SK-N-SH (cell line): Measurements from ENCODE around the gene RWDD3. TPM values are rescaled to one million over a fixed set of nuclear protein-coding genes. Genes with fewer than 3 reads are reported as not detected.

ENCODE experiments used
- CTCF ChIA-PET: fragments of 300-600, 350-600 bp; formaldehyde crosslinking; extraction: SDS; loops from one replicate; lab custom pipeline; 2021; lab: Yijun Ruan, JAX
- POLR2A ChIA-PET: fragments of 350-600 bp; sonication (Branson Sonifier 250); formaldehyde crosslinking; extraction: SDS; loops from one replicate; lab custom pipeline; 2020; ENCODE audit warnings: antibody characterized with exemption, inconsistent platforms; lab: Yijun Ruan, JAX
- DNase-seq: peaks from one replicate; pipeline ENCODE4 v3.0.0; 2012
- H2AFZ ChIP-seq: fragments of 200-600 bp; sonication (generic); 2 replicates; pipeline ENCODE4 v1.8.1; 2016; ENCODE audit warnings: antibody characterized with exemption, mild to moderate bottlenecking, low read depth
- H3F3A ChIP-seq: fragments of 200-600 bp; sonication (generic); replicated peaks from 2 replicates; pipeline ENCODE3; 2016; ENCODE audit warnings: antibody characterized with exemption, mild to moderate bottlenecking; ENCODE audit not compliant: insufficient read depth
- H3K27ac ChIP-seq, 2 experiments: fragments of 200-500 bp in 1 of 2; fragments of 200-600 bp in 1 of 2; sonication (Bioruptor generic) in 1 of 2; sonication (generic), shearing (Covaris generic) in 1 of 2; 2 replicates each; pipeline versions ENCODE4 v1.5.1 to v1.6.1; 2014 to 2016; ENCODE audit warnings: low read depth in 2 of 2, inconsistent platforms in 1 of 2, low read length in 1 of 2, mild to moderate bottlenecking in 1 of 2, mixed read lengths in 1 of 2
- H3K27me3 ChIP-seq: fragments of 200-600 bp; sonication (generic), shearing (Covaris generic); 2 replicates; pipeline ENCODE4 v1.6.1; 2016; ENCODE audit warnings: mixed run types; ENCODE audit not compliant: insufficient read depth
- H3K36me3 ChIP-seq, 2 experiments: fragments of 200-500 bp in 1 of 2; fragments of 200-600 bp in 1 of 2; sonication (Bioruptor generic) in 1 of 2; sonication (generic) in 1 of 2; replicated peaks in 1 of 2; 2 replicates each; pipeline versions ENCODE3 to v1.5.1; 2014 to 2016; ENCODE audit warnings: low read length in 1 of 2, mild to moderate bottlenecking in 1 of 2; ENCODE audit not compliant: insufficient read depth in 2 of 2, control insufficient read depth in 1 of 2
- H3K4me1 ChIP-seq, 2 experiments: fragments of 200-500 bp in 1 of 2; fragments of 200-600 bp in 1 of 2; sonication (Bioruptor generic) in 1 of 2; sonication (generic), shearing (Covaris generic) in 1 of 2; 2 replicates each; pipeline versions ENCODE4 v1.5.1 to v1.6.1; 2014 to 2016; ENCODE audit warnings: low read depth in 1 of 2, low read length in 1 of 2, mixed run types in 1 of 2; ENCODE audit not compliant: insufficient read depth in 2 of 2, control insufficient read depth in 1 of 2
- H3K4me2 ChIP-seq: fragments of 200-600 bp; sonication (generic), shearing (Covaris generic); 2 replicates; pipeline ENCODE4 v1.6.1; 2017; ENCODE audit warnings: mixed run types
- H3K4me3 ChIP-seq, 2 experiments: fragments of 200-500 bp in 1 of 2; fragments of 200-600 bp in 1 of 2; sonication (Bioruptor generic) in 1 of 2; sonication (generic), shearing (Covaris generic) in 1 of 2; 2 replicates each; pipeline versions ENCODE4 v1.5.1 to v1.8.1; 2014 to 2016; ENCODE audit warnings: low read depth in 2 of 2, inconsistent platforms in 1 of 2, low read length in 1 of 2, mild to moderate bottlenecking in 1 of 2, mixed read lengths in 1 of 2, moderate library complexity in 1 of 2
- H3K79me2 ChIP-seq: fragments of 200-600 bp; sonication (generic); 2 replicates; pipeline ENCODE4 v1.8.1; 2017; ENCODE audit warnings: mild to moderate bottlenecking; ENCODE audit not compliant: insufficient read depth
- H3K9ac ChIP-seq: fragments of 200-600 bp; sonication (generic); 2 replicates; pipeline ENCODE4 v1.6.1; 2017; ENCODE audit warnings: mixed run types
- H3K9me2 ChIP-seq: fragments of 200-600 bp; sonication (generic); 2 replicates; pipeline ENCODE4 v1.6.1; 2017; ENCODE audit warnings: mixed run types
- H3K9me3 ChIP-seq: fragments of 200-600 bp; sonication (generic); 2 replicates; pipeline ENCODE4 v1.6.1; 2017; ENCODE audit warnings: mixed run types, mild to moderate bottlenecking, moderate library complexity
- H4K20me1 ChIP-seq: fragments of 200-600 bp; sonication (generic); 2 replicates; pipeline ENCODE4 v1.6.1; 2017; ENCODE audit warnings: mild to moderate bottlenecking, mixed run types; ENCODE audit not compliant: insufficient read depth
- ELF1 ChIP-seq: IDR thresholded peaks from 2 replicates; pipeline ENCODE4 v1.4.0; 2012
- EP300 ChIP-seq, 2 experiments: IDR thresholded peaks; 2 replicates each; pipeline versions ENCODE4 v1.4.0 to v1.6.1; 2012; ENCODE audit warnings: borderline replicate concordance in 1 of 2, low read depth in 1 of 2, low read length in 1 of 2
- FOXJ3 ChIP-seq: sonication (generic); formaldehyde crosslinking; IDR thresholded peaks from 2 replicates; pipeline ENCODE4 v1.5.1; 2020; ENCODE audit warnings: mild to moderate bottlenecking, missing genetic modification reagents
- FOXM1 ChIP-seq: IDR thresholded peaks from 2 replicates; pipeline ENCODE4 v1.4.0; 2012; ENCODE audit warnings: low read depth, mild to moderate bottlenecking
- GATA2 ChIP-seq: sonication (generic); formaldehyde crosslinking; IDR thresholded peaks from 2 replicates; pipeline ENCODE4 v1.5.0; 2020; ENCODE audit warnings: mild to moderate bottlenecking, missing genetic modification reagents
- IRF3 ChIP-seq: fragments of 150-350 bp; IDR thresholded peaks from 2 replicates; pipeline ENCODE4 v1.6.1; 2016; ENCODE audit warnings: mild to moderate bottlenecking, low read depth, low read length
- JUND ChIP-seq: IDR thresholded peaks from 2 replicates; pipeline ENCODE4 v1.4.0; 2012
- MAX ChIP-seq: IDR thresholded peaks from 2 replicates; pipeline ENCODE4 v1.4.0; 2012; ENCODE audit warnings: low read depth
- MEF2A ChIP-seq: IDR thresholded peaks from 2 replicates; pipeline ENCODE4 v1.4.0; 2012; ENCODE audit warnings: low read depth, borderline replicate concordance
- MXI1 ChIP-seq: IDR thresholded peaks from 2 replicates; pipeline ENCODE4 v1.6.1; 2012; ENCODE audit warnings: mild to moderate bottlenecking, low read depth, low read length, improper control_type of control experiment
- POLR2AphosphoS5 ChIP-seq: IDR thresholded peaks from 2 replicates; pipeline ENCODE4 v1.6.1; 2012; ENCODE audit warnings: low read depth, low read length
- RAD21 ChIP-seq: IDR thresholded peaks from 2 replicates; pipeline ENCODE4 v1.6.1; 2012; ENCODE audit warnings: mild to moderate bottlenecking, low read length
- REST ChIP-seq: IDR thresholded peaks from 2 replicates; pipeline ENCODE4 v1.6.1; 2012; ENCODE audit warnings: mild to moderate bottlenecking, low read depth, low read length, moderate library complexity
- RFX5 ChIP-seq: IDR thresholded peaks from 2 replicates; pipeline ENCODE4 v1.6.1; 2012; ENCODE audit warnings: mild to moderate bottlenecking, improper control_type of control experiment, low read length
- RXRA ChIP-seq: IDR thresholded peaks from 2 replicates; pipeline ENCODE4 v1.4.0; 2012; ENCODE audit warnings: low read depth, mild to moderate bottlenecking, borderline replicate concordance
- SIN3A ChIP-seq: IDR thresholded peaks from 2 replicates; pipeline ENCODE4 v1.6.1; 2012; ENCODE audit warnings: low read depth, mild to moderate bottlenecking, low read length, moderate library complexity, borderline replicate concordance
- TCF12 ChIP-seq: IDR thresholded peaks from 2 replicates; pipeline ENCODE4 v1.4.0; 2012
- USF1 ChIP-seq: IDR thresholded peaks from 2 replicates; pipeline ENCODE4 v1.4.0; 2012; ENCODE audit warnings: low read depth, borderline replicate concordance
- USF2 ChIP-seq: fragments of 150-350 bp; IDR thresholded peaks from 2 replicates; pipeline ENCODE4 v1.6.1; 2017; ENCODE audit warnings: antibody characterized with exemption, low read length, low read depth, borderline replicate concordance
- ZBTB33 ChIP-seq: IDR thresholded peaks from 2 replicates; pipeline ENCODE4 v1.4.0; 2012; ENCODE audit warnings: low read depth, borderline replicate concordance
- WGBS: methylation state at CpG from one replicate; pipeline ENCODE4 v1.1.6; 2017; ENCODE audit warnings: low lambda C conversion rate; 5-methylcytosine and 5-hydroxymethylcytosine counted together
- polyA plus RNA-seq, 3 experiments: library from polyadenylated mRNA; depleted of rRNA; stranded (reverse); fragments of >200 nt; gene quantifications; 2 replicates each; pipeline ENCODE4 v1.2.3, GENCODE V29; 2012

The RWDD3 gene
- polyA plus RNA-seq, 1 of the 3 experiments (the other 2 are of a cell fraction): 11.9 TPM

GRCh38 chr1:95282518-95282895 lies 48.5 kb downstream of the RWDD3 start:
- CTCF ChIA-PET: interaction anchor here (1.0 kb wide), 1 partner anchor 11 kb away, joined by 3 read pairs; no protein-coding TSS in a partner anchor
- no peak for DNase-seq

More at GRCh38 chr1:95282518-95282895, 48.5 kb downstream of the RWDD3 start:
- POLR2A ChIA-PET: no interaction called here
- H3K4me1 ChIP-seq: peaks cover 0 to 3% of the 10 kb centered on the region in 2 experiments; a peak in 2 of 4 replicates
- no peaks in the 10 kb centered on the region for H3K27me3 ChIP-seq
- no peaks in the 10 kb centered on the region for H3F3A ChIP-seq
- no peaks in the 10 kb centered on the region for H4K20me1 ChIP-seq
- no peak overlapping the region for H3K27ac ChIP-seq
- H3K79me2 ChIP-seq: no peaks in the 10 kb centered on the region
- H3K9me2 ChIP-seq: 0 out of 2 replicates have a peak, but pooled peaks cover 2% of the 10 kb centered on the region
- no peak for TF ChIP-seq SIN3A
- TF ChIP-seq RFX5: no peak
- TF ChIP-seq MXI1: no peak
- no peak for TF ChIP-seq MAX
- no peak for TF ChIP-seq POLR2AphosphoS5
- no peak for TF ChIP-seq ZBTB33
- no peak for TF ChIP-seq USF1
- TF ChIP-seq RAD21: no peak
- TF ChIP-seq USF2: no peak
- TF ChIP-seq TCF12: no peak
- TF ChIP-seq RXRA: no peak
- no peak for TF ChIP-seq JUND
- no peak for TF ChIP-seq MEF2A
- TF ChIP-seq IRF3: no peak
- no peak for TF ChIP-seq GATA2
- no peak for TF ChIP-seq FOXM1
- no peak for TF ChIP-seq REST
- TF ChIP-seq EP300 (IDR thresholded peaks at IDR 0.05; ENCODE audit: borderline replicate concordance in 1 of 2, low read depth in 1 of 2, low read length in 1 of 2): no peak
- TF ChIP-seq FOXJ3: no peak
- no peak for TF ChIP-seq ELF1
- TF ChIP-seq, all 33 proteins: peak for 0
- 29% methylated on average over 1 of the region's 1 CpG for WGBS
- Histone ChIP-seq H3K36me3 (no peaks in the 10 kb centered on the region), H3K9me3 (no peaks in the 10 kb centered on the region), H3K4me3 (no peak overlapping the region), H3K9ac (no peak overlapping the region), H2AFZ (0 out of 2 replicates have a peak overlapping the region, but pooled peaks have one; percentile 14), H3K4me2 (no peak overlapping the region)
